Neural cell (in vitro differentiated cells): ENCODE results near the gene SNX24. TPM values are rescaled to one million over a fixed set of nuclear protein-coding genes. Genes with fewer than 3 reads are reported as not detected.

Source experiments
- H2AFZ ChIP-seq: fragments of 200-600, 300-800 bp; sonication (generic), shearing (Covaris generic); 2 replicates; pipeline ENCODE4 v1.6.0; 2014; ENCODE audit warnings: low read depth, mild to moderate bottlenecking, antibody characterized with exemption, low read length, moderate library complexity
- H3F3A ChIP-seq: fragments of 200-600 bp; shearing (Covaris generic); 2 replicates; pipeline ENCODE4 v1.6.1; 2016; ENCODE audit warnings: mild to moderate bottlenecking, moderate library complexity, mixed read lengths, antibody characterized with exemption, low read length; ENCODE audit not compliant: insufficient read depth, poor library complexity, severe bottlenecking
- H3K27ac ChIP-seq: fragments of 200-600, 300-800 bp; sonication (generic), shearing (Covaris generic); 2 replicates; pipeline ENCODE4 v1.5.1; 2014; ENCODE audit warnings: mild to moderate bottlenecking, low read length, moderate library complexity
- H3K27me3 ChIP-seq: fragments of 300-800, 200-600 bp; sonication (generic), shearing (Covaris generic); 2 replicates; pipeline ENCODE4 v1.6.0; 2014; ENCODE audit warnings: mild to moderate bottlenecking, low read depth, low read length, moderate library complexity; ENCODE audit not compliant: insufficient read depth
- H3K36me3 ChIP-seq: fragments of 300-800, 200-600 bp; sonication (generic), shearing (Covaris generic); 2 replicates; pipeline ENCODE4 v1.5.1; 2014; ENCODE audit warnings: mild to moderate bottlenecking, antibody characterized with exemption, low read length, moderate library complexity; ENCODE audit not compliant: insufficient read depth
- H3K4me2 ChIP-seq: fragments of 300-800, 200-600 bp; sonication (generic), shearing (Covaris generic); 2 replicates; pipeline ENCODE4 v1.6.0; 2014; ENCODE audit warnings: mild to moderate bottlenecking, low read length
- H3K4me3 ChIP-seq: fragments of 300-800, 200-600 bp; sonication (generic), shearing (Covaris generic); 2 replicates; pipeline ENCODE4 v1.5.1; 2014; ENCODE audit warnings: mild to moderate bottlenecking, low read length, moderate library complexity
- H3K79me2 ChIP-seq: fragments of 200-600 bp; shearing (Covaris generic); replicated peaks from 2 replicates; pipeline ENCODE4 v1.6.0; 2014; ENCODE audit warnings: mild to moderate bottlenecking, low read length, moderate library complexity; ENCODE audit not compliant: insufficient read depth
- H3K9ac ChIP-seq: fragments of 300-800, 200-600 bp; sonication (generic), shearing (Covaris generic); 2 replicates; pipeline ENCODE4 v1.6.1; 2016; ENCODE audit warnings: mild to moderate bottlenecking, low read length, mixed read lengths
- H3K9me2 ChIP-seq: fragments of 200-600 bp; shearing (Covaris generic); 2 replicates; pipeline ENCODE4 v1.6.1; 2016; ENCODE audit warnings: mild to moderate bottlenecking, low read length, mixed read lengths; ENCODE audit not compliant: insufficient read depth
- H3K9me3 ChIP-seq: fragments of 200-600, 300-800 bp; sonication (generic), shearing (Covaris generic); 2 replicates; pipeline ENCODE4 v1.6.1; 2016; ENCODE audit warnings: mild to moderate bottlenecking, mixed run types, low read length, moderate library complexity, mixed read lengths
- H4K20me1 ChIP-seq: fragments of 200-600 bp; shearing (Covaris generic); 2 replicates; pipeline ENCODE4 v1.6.1; 2016; ENCODE audit warnings: mild to moderate bottlenecking, mixed run types; ENCODE audit not compliant: insufficient read depth
- CTCF ChIP-seq: fragments of 450-650 bp; IDR thresholded peaks from 2 replicates; pipeline ENCODE4 v1.5.1; 2014; ENCODE audit warnings: antibody characterized with exemption, mild to moderate bottlenecking, moderate library complexity; ENCODE audit not compliant: poor library complexity, severe bottlenecking
- EP300 ChIP-seq: fragments of 450-650 bp; conservative IDR thresholded peaks from 2 replicates; pipeline ENCODE4 v1.6.1; 2014; ENCODE audit warnings: antibody characterized with exemption, mild to moderate bottlenecking, moderate library complexity; ENCODE audit not compliant: poor library complexity, severe bottlenecking
- EZH2 ChIP-seq: fragments of 200-600, 300-800 bp; shearing (Covaris generic), sonication (generic); IDR thresholded peaks from 2 replicates; pipeline ENCODE4 v1.6.1; 2014; ENCODE audit warnings: antibody characterized with exemption, low read length, borderline replicate concordance, mild to moderate bottlenecking; ENCODE audit not compliant: insufficient read depth, poor library complexity, severe bottlenecking
- MXI1 ChIP-seq: fragments of 450-650 bp; conservative IDR thresholded peaks from 2 replicates; pipeline ENCODE4 v1.6.1; 2014; ENCODE audit warnings: antibody characterized with exemption, mild to moderate bottlenecking; ENCODE audit not compliant: poor library complexity, severe bottlenecking
- POLR2AphosphoS5 ChIP-seq: IDR thresholded peaks from 2 replicates; pipeline ENCODE4 v1.6.1; 2012
- RAD21 ChIP-seq: fragments of 450-650 bp; conservative IDR thresholded peaks from 2 replicates; pipeline ENCODE4 v1.6.1; 2014; ENCODE audit warnings: antibody characterized with exemption, mild to moderate bottlenecking, moderate library complexity
- REST ChIP-seq: IDR thresholded peaks from 2 replicates; pipeline ENCODE4 v1.6.1; 2012; ENCODE audit warnings: borderline replicate concordance
- SMC3 ChIP-seq: fragments of 450-650 bp; conservative IDR thresholded peaks from 2 replicates; pipeline ENCODE4 v1.6.1; 2014; ENCODE audit warnings: antibody characterized with exemption, mild to moderate bottlenecking, moderate library complexity; ENCODE audit not compliant: poor library complexity
- TAF1 ChIP-seq: IDR thresholded peaks from 2 replicates; pipeline ENCODE4 v1.6.1; 2012; ENCODE audit warnings: low read depth
- polyA plus RNA-seq: library from polyadenylated mRNA; depleted of rRNA; stranded (reverse); fragments of >200 nt; gene quantifications from 2 replicates; pipeline ENCODE4 v1.2.3, GENCODE V29; 2014

The SNX24 gene
- polyA plus RNA-seq, 1 donor from 2014 or later = 12.8 TPM

DNA sequence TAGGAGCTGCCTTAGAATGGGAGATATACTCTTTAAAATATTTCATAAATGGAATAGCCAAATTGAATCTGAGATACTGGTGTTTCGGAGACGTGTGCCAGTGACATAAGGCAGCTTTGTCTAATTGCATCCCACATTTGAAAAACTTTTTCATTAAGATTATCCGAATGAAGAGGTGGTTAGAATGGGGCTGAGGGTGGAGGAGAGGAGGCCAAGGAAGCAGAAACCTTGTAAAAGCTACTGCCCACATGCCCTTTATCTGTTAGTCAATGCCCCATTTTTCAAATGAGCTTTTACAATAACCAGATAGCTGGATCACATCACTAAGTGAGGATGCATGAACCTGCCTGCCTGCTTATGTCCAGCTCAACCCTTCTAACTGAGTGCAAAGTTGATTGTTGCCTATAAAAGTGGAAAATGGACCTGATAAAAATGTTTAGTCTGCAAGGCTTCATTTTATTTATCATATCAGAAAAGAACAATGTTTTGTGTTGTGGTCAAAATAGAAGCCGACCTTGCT lies 34.8 kb downstream of the SNX24 start:
- no peaks in the 10 kb centered on the region for H3K79me2 ChIP-seq

GRCh38 chr5:122880749-122881148 lies 35.3 kb downstream of the SNX24 start:
- H3K4me2 ChIP-seq = no peak overlapping the region
- no peak overlapping the region for H3K9ac ChIP-seq
- H3F3A ChIP-seq = no peaks in the 10 kb centered on the region
- H3K27me3 ChIP-seq = no peaks in the 10 kb centered on the region
- no peaks in the 10 kb centered on the region for H3K36me3 ChIP-seq
- no peaks in the 10 kb centered on the region for H3K79me2 ChIP-seq
- H4K20me1 ChIP-seq = no peaks in the 10 kb centered on the region
- no peak overlapping the region for H2AFZ ChIP-seq
- H3K9me2 ChIP-seq = no peaks in the 10 kb centered on the region
- no peak overlapping the region for H3K4me3 ChIP-seq
- no peak overlapping the region for H3K27ac ChIP-seq
- H3K9me3 ChIP-seq = no peaks in the 10 kb centered on the region
- no peak for TF ChIP-seq SMC3
- no peak for TF ChIP-seq TAF1
- no peak for TF ChIP-seq EZH2
- TF ChIP-seq EP300 = no peak
- TF ChIP-seq REST = no peak
- TF ChIP-seq POLR2AphosphoS5 = no peak
- no peak for TF ChIP-seq RAD21
- no peak for TF ChIP-seq MXI1

More for the DNA sequence above, 34.8 kb downstream of the SNX24 start:
- no peaks in the 10 kb centered on the region for H3K27me3 ChIP-seq
- no peak overlapping the region for H3K27ac ChIP-seq
- H3K4me3 ChIP-seq = no peak overlapping the region
- H3F3A ChIP-seq = no peaks in the 10 kb centered on the region
- no peaks in the 10 kb centered on the region for H4K20me1 ChIP-seq
- no peak overlapping the region for H2AFZ ChIP-seq
- H3K36me3 ChIP-seq = no peaks in the 10 kb centered on the region
- H3K9me3 ChIP-seq = no peaks in the 10 kb centered on the region
- TF ChIP-seq MXI1 = no peak
- no peak for TF ChIP-seq TAF1
- TF ChIP-seq EP300 = no peak
- no peak for TF ChIP-seq REST
- TF ChIP-seq SMC3 = no peak
- no peak for TF ChIP-seq EZH2
- no peak for TF ChIP-seq CTCF
- no peak for TF ChIP-seq POLR2AphosphoS5
- TF ChIP-seq RAD21 = no peak
- H3K9ac ChIP-seq = no peak overlapping the region
- no peaks in the 10 kb centered on the region for H3K9me2 ChIP-seq
- H3K4me2 ChIP-seq = no peak overlapping the region
